SJSA1 (cell line): ENCODE measurements around the gene COL6A2. TPM values are rescaled to one million over a fixed set of nuclear protein-coding genes. Genes with fewer than 3 reads are reported as not detected.
"Not testable (repeated sequence)": the region's sequence is repeated elsewhere in the genome, so short reads cannot be mapped to it uniquely, and the experiment has no call there.

Experiments used
- DNase-seq, 2 experiments: peaks; one replicate each; pipeline ENCODE4 v3.0.0-alpha.2; 2015 to 2020; ENCODE audit warnings: low spot score in 2 of 2, low read depth in 1 of 2
- H3K27ac ChIP-seq: fragments of 250-450 bp; sonication (Bioruptor Pico); 2 replicates; pipeline ENCODE4 v1.5.1; 2020; ENCODE audit warnings: mild to moderate bottlenecking, moderate library complexity
- H3K27me3 ChIP-seq: fragments of 250-450 bp; sonication (Bioruptor Pico); replicated peaks from 2 replicates; pipeline ENCODE4 v1.5.1; 2020; ENCODE audit warnings: mild to moderate bottlenecking, moderate library complexity
- H3K36me3 ChIP-seq: fragments of 250-450 bp; sonication (Bioruptor Pico); 2 replicates; pipeline ENCODE4 v1.5.1; 2020; ENCODE audit warnings: mild to moderate bottlenecking
- H3K4me1 ChIP-seq: fragments of 250-450 bp; sonication (Bioruptor Pico); replicated peaks from 2 replicates; pipeline ENCODE4 v1.6.1; 2021; ENCODE audit warnings: mild to moderate bottlenecking
- H3K4me3 ChIP-seq: fragments of 250-450 bp; sonication (Bioruptor Pico); 2 replicates; pipeline ENCODE4 v1.5.1; 2020; ENCODE audit warnings: mild to moderate bottlenecking
- H3K9me3 ChIP-seq: fragments of 250-450 bp; sonication (Bioruptor Pico); replicated peaks from 2 replicates; pipeline ENCODE4 v1.5.1; 2020; ENCODE audit warnings: mild to moderate bottlenecking
- total RNA-seq: library from RNA; depleted of rRNA; stranded (reverse); fragments of >200 nt; shearing (Covaris generic); gene quantifications from 2 replicates; pipeline ENCODE4 v1.2.3, GENCODE V29; 2014

Gene COL6A2
- total RNA-seq, 1 experiment from 2014 or later = 333 TPM

DNA sequence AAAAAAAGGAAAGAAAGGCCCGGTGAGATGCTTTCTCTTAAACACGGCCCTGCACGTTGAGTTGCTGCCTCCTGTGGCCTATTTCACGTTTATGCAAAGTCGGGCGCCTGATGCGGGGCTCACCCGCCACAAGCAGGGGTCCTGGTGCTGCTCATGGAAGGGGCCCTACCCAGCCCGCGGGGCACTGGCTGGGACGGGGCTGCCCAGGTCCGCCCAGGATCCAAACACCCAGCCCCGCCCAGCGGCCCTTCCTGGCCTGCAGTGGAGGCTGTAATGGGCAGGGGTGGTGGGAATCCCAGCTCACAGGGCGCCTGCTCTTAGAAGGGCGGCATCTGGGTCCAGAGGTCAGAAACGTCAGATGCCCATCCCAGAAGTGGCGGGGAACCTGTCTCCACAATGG lies 1.6 kb downstream of the COL6A2 start:
- Histone ChIP-seq H3K4me1 (peaks cover 32% of the 10 kb centered on the region), H3K4me3 (peak overlapping the region; percentile 94), H3K9me3 (peaks cover 7% of the 10 kb centered on the region), H3K36me3 (peaks cover 28% of the 10 kb centered on the region), H3K27me3 (no peaks in the 10 kb centered on the region), H3K27ac (no peak overlapping the region)
- peak in 1 of 2 experiments; percentile 34 for DNase-seq

DNA sequence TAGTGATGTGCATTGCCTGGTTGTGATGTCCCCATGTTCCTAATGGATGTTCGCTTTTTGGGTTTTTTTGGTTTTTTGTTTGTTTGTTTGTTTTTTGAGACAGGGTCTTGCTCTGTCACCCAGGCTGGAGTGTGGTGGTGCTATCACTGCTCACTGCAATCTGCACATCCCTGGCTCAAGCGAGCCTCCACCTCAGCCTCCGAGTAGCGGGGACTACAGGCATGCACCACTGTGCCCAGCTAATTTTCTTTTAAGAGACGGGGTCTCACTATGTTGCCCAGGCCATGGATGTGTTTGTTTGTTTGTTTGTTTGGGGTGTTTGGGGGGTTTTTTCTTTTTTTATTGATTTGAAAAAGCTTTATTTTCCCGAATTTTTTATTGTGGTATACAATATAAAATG lies 2.1 kb downstream of the COL6A2 start:
- DNase-seq = no peak
- Histone ChIP-seq H3K9me3 (peaks cover 7% of the 10 kb centered on the region), H3K27ac (peak overlapping the region; percentile 40; the same call in 1 of the 2 replicates), H3K36me3 (peaks cover 34% of the 10 kb centered on the region), H3K27me3 (no peaks in the 10 kb centered on the region), H3K4me3 (no peak overlapping the region), H3K4me1 (peaks cover 32% of the 10 kb centered on the region)

DNA sequence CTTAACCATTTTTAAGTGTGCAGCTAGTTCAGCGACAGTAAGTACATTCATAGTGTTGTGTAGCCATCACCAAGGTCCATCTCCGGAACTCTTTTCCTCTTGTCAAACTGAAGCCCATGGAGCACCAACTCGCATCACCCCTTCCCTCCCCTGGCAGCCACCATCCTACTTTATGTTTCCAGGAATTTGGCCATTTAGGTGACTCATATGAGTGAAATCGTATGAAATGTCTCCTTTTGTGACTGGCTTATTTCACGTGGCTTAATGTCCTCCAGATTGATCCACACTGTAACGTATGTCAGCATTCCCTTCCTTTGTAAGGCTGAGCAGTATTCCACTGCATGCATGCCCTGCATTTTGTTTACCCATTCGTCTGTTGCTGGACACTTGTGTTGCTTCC lies 2.5 kb downstream of the COL6A2 start:
- Histone ChIP-seq H3K36me3 (peaks cover 36% of the 10 kb centered on the region), H3K9me3 (peaks cover 7% of the 10 kb centered on the region), H3K4me3 (no peak overlapping the region), H3K27me3 (no peaks in the 10 kb centered on the region), H3K27ac (peak overlapping the region; percentile 40), H3K4me1 (peaks cover 32% of the 10 kb centered on the region)
- DNase-seq = peak; percentile 56 to 60

DNA sequence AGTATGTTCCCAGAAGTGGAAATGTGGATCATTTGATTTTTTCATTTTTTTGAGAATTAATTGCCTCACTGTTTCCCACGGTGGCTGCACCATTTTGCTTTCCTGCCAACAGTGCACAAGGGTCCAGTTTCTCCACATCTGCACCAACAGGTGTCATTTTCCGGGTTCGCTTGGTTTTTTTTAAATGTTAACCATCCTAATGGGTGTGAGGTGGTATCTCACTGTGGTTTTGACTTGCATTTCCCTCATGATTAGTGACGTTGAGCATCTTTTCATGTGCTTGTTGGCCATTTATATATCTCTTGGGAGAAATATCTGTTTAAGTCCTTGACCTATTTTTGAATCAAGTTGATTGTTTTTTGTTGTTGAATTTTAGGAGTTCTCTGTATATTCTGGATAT lies 3.0 kb downstream of the COL6A2 start:
- Histone ChIP-seq H3K4me3 (no peak overlapping the region), H3K9me3 (peaks cover 7% of the 10 kb centered on the region), H3K27ac (peak overlapping the region; percentile 40), H3K27me3 (no peaks in the 10 kb centered on the region), H3K4me1 (peaks cover 32% of the 10 kb centered on the region), H3K36me3 (peaks cover 40% of the 10 kb centered on the region)
- no peak for DNase-seq

DNA sequence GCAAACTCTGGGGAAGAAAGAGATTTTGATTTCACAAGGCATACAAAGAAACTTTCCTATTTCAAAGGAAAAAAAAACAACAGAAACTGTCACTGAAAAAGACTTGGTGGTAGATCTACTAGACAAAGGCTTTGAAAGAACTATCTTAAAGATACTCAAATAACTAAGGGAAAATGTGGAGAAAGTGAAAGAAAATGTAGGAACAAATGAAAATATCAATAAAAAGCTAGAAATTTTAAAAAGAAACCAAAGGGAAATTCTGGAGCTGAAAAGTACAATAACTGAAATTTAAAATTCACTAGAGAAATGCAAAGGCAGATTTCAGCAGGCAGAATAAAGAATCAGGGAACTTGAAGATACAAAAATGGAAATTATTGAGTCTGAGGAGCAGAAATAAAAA lies 6.2 kb downstream of the COL6A2 start:
- H3K9me3 ChIP-seq = peaks cover 7% of the 10 kb centered on the region
- no peaks in the 10 kb centered on the region for H3K27me3 ChIP-seq
- H3K4me3 ChIP-seq = no peak overlapping the region
- no peak overlapping the region for H3K27ac ChIP-seq
- H3K4me1 ChIP-seq = peaks cover 18% of the 10 kb centered on the region
- peaks cover 57% of the 10 kb centered on the region for H3K36me3 ChIP-seq
- no peak for DNase-seq

DNA sequence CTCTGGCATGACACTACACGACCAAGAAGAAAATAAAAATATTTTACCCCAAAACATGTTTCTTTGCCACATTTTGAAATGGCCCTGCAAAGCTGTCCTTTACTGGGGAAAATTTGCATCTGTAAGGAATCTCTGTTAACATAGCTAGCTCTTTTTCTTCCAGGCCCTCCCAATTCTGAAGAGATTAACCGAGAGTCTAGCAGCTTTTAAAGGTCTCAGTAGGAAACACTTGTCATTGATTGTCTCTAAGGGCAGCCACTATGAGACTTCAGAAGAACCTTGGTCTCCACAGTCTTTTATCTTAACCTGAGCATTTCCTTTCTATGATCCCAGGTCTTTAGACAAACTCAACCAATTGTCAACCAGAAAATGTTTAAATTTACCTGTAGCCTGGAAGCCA lies 9.5 kb downstream of the COL6A2 start:
- H3K36me3 ChIP-seq = peaks cover 60% of the 10 kb centered on the region
- H3K4me3 ChIP-seq, H3K27ac ChIP-seq, H3K9me3 ChIP-seq, H3K27me3 ChIP-seq, H3K4me1 ChIP-seq, DNase-seq: not testable (repeated sequence)

DNA sequence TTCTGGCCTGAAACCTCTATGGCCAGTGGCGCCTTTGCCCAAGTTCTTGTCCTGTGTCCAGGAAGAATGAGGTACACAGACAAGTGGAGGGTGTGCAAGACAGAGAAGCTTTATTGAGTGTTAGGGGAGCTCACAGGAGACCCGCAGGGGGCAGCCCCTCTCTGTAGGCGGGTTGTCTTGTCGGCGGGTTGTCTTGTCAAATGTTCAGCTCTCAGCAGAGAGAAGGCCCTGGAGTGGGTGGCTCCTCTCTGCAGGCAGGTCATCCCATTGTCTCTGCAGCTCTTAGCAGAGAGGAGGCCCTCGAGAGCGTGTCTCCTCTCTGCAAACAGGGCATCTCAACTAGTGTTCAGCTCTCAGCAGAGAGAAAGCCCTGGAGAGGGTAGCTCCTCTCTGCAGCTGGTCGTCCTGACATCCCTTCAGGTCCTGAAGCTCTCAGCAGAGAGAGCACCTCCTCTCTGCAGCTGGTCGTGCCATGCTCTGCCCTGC lies 11.0 kb downstream of the COL6A2 start:
- no peaks in the 10 kb centered on the region for H3K4me1 ChIP-seq
- no peak for DNase-seq
- no peak overlapping the region for H3K27ac ChIP-seq

DNA sequence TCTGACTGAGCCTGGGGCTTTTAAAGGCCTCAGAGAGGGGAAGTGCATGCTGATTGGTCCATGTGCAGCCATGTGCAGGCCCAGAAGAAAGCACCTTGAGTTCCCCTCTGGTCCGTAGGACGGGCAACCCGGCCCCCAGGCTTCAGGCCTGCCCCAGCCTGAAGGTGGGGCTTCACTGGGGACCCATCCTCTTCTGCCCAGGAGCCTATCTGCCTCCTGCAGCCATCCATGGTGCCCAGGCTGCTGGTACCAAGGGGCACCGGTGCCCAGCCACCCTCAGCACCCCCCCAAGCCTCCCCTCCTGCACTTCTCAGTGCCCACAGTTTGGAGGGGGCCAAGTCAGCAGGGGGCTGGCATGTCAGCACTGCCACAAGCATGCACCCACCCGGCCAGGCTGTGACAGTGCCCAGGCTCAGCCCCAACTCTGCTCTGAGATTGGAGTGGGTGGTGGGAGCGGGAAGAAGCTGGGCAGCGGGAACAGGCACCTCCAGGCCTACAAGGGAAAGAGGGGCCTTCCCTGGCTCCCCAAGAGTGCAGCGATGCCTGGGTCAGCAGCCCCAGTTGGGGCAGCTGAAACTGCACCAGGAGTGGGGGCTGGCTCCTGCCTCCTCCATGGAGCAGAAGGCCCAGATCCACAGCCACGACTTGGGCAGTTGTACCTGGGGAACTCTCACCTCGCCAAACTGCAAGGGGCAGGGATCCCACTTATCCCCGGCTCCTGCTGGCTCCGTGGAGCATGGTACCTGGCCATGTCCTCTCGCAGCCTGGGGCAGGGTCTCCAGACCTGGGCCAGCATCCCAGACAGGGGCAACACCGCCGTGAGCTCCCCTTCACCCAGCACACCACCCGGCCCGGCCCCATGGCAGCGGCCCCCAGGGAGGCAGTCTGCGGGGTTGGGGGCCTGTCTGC lies 11.7 kb downstream of the COL6A2 start:
- no peak overlapping the region for H3K4me3 ChIP-seq
- DNase-seq = peak in 1 of 2 experiments; percentile 37
- H3K27me3 ChIP-seq = no peaks in the 10 kb centered on the region
- H3K4me1 ChIP-seq = no peaks in the 10 kb centered on the region
- no peak overlapping the region for H3K27ac ChIP-seq
- H3K9me3 ChIP-seq = peaks cover 1% of the 10 kb centered on the region
- peaks cover 70% of the 10 kb centered on the region for H3K36me3 ChIP-seq

More for the DNA sequence above, 11.0 kb downstream of the COL6A2 start:
- Histone ChIP-seq H3K27me3 (no peaks in the 10 kb centered on the region), H3K36me3 (peaks cover 65% of the 10 kb centered on the region), H3K4me3 (no peak overlapping the region), H3K9me3 (no peaks in the 10 kb centered on the region; the same call in 1 of the 2 replicates)

DNA sequence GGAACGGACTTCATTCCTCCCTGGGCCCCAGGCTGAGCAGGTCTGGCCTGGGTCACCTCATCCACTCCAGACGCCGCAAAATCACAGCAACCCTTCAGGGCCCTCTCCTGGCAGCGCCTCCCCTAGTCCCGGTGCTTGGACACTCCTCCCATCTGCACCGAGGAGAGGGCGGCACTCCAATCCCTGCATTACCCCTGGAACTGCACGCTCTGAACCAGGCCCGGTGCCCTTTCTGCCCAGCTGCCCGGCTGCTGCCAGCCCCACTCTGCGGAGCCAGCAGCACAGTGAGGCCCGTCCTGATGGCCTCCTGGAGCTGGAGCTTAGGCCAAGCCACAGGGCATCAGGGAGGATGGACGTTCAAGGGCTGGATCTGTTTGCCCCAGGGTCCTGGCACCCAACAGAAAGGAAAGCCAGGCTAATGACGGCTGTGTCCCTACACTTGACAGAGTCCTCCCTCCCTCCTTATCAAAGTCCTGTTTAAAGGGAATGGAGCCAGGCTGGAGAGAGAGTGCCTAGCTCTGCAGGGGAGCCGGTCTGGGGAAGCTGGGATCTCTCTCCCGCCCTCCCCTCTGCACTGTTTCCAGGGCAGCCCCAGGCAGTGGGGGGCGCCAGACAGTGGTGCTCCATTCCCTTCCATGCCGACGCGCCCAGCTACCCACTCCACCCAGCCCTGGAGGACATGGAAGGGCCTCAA lies 12.7 kb downstream of the COL6A2 start:
- DNase-seq = peak in 1 of 2 experiments; percentile 38
- Histone ChIP-seq H3K4me3 (no peak overlapping the region), H3K36me3 (peaks cover 72% of the 10 kb centered on the region), H3K4me1 (no peaks in the 10 kb centered on the region), H3K27me3 (no peaks in the 10 kb centered on the region), H3K27ac (no peak overlapping the region), H3K9me3 (peaks cover 6% of the 10 kb centered on the region)

DNA sequence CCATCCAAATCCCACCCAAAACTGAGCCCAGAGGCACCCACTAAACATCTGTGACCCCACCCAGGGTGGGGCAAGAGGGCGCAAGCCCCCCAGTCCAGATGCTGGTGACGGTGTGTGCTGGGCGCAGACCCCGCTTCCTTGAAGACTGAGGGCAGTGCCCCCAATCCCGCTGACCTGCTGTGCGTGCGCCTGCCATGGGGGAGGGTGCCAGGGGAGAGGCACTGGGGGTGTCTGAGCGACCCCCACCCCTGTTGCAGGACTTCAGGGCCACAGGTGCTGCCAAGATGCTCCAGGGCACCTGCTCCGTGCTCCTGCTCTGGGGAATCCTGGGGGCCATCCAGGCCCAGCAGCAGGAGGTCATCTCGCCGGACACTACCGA lies 13.3 kb downstream of the COL6A2 start:
- H3K4me3 ChIP-seq = no peak overlapping the region
- peaks cover 6% of the 10 kb centered on the region for H3K9me3 ChIP-seq
- no peaks in the 10 kb centered on the region for H3K4me1 ChIP-seq
- no peaks in the 10 kb centered on the region for H3K27me3 ChIP-seq
- no peak overlapping the region for H3K27ac ChIP-seq
- H3K36me3 ChIP-seq = peaks cover 72% of the 10 kb centered on the region
- peak in 1 of 2 experiments; percentile 32 for DNase-seq

DNA sequence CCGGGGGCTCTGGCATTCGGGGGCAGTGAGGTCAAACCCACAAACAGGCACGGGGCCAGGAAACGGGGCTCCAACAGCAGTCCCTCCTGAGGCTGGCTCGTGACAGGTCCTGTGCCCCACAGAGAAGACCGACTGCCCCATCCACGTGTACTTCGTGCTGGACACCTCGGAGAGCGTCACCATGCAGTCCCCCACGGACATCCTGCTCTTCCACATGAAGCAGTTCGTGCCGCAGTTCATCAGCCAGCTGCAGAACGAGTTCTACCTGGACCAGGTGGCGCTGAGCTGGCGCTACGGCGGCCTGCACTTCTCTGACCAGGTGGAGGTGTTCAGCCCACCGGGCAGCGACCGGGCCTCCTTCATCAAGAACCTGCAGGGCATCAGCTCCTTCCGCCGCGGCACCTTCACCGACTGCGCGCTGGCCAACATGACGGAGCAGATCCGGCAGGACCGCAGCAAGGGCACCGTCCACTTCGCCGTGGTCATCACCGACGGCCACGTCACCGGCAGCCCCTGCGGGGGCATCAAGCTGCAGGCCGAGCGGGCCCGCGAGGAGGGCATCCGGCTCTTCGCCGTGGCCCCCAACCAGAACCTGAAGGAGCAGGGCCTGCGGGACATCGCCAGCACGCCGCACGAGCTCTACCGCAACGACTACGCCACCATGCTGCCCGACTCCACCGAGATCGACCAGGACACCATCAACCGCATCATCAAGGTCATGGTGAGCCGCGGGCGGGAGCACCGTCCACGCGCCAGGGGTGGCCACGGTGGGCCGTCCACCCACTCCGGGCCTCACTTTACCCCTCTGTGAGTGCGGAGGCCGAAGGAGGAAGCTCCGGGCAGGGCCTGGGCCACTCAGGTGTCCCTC lies 14.2 kb downstream of the COL6A2 start:
- Histone ChIP-seq H3K36me3 (peaks cover 72% of the 10 kb centered on the region), H3K4me1 (no peaks in the 10 kb centered on the region)
- peak in 1 of 2 experiments; percentile 41 for DNase-seq

DNA sequence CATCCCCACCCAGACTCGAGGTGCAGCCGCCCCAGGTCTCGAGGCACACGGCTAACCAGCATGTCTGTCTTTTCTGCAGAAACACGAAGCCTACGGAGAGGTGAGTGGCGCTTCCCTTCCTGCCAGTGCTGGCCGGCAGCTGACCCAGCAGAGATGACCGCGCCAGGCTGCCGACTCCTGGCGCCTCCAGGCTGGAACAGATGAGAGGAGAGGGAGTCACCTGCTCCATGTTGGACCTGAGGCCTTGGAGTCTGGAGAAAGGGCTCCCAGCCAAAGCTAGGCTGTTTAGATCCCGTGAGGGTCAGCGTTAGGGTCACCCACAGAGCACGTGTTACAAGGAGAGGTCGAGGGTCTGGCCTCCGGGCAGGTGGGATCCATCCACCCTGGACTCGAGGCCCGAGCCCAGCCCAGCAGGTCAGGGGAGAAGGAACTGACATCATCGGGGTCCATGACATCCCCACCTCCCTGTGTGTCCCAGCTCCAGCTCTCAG lies 14.9 kb downstream of the COL6A2 start:
- Histone ChIP-seq H3K27ac (no peak overlapping the region), H3K27me3 (no peaks in the 10 kb centered on the region), H3K36me3 (peaks cover 72% of the 10 kb centered on the region), H3K4me3 (no peak overlapping the region), H3K4me1 (no peaks in the 10 kb centered on the region), H3K9me3 (peaks cover 6% of the 10 kb centered on the region)
- peak in 1 of 2 experiments; percentile 41 for DNase-seq

More for the DNA sequence above, 14.2 kb downstream of the COL6A2 start:
- H3K9me3 ChIP-seq = peaks cover 6% of the 10 kb centered on the region
- no peaks in the 10 kb centered on the region for H3K27me3 ChIP-seq
- H3K27ac ChIP-seq = no peak overlapping the region
- no peak overlapping the region for H3K4me3 ChIP-seq
